Ureter (tissue), 1 donor: ENCODE data around the gene OR8K5. TPM values are rescaled to one million over a fixed set of nuclear protein-coding genes. Genes with fewer than 3 reads are reported as not detected.
"Not testable (repeated sequence)": the region's sequence is repeated elsewhere in the genome, so short reads cannot be mapped to it uniquely, and the experiment has no call there.

Experiments
- DNase-seq: peaks from one replicate; pipeline ENCODE4 v3.0.0-alpha.2; 2020; ENCODE audit warnings: low spot score
- total RNA-seq: library from RNA; stranded (reverse); gene quantifications from one replicate; pipeline ENCODE4 v1.2.4, GENCODE V29; 2023
- donor health status: DM: yes; HTN: yes; CAD: no.

The OR8K5 gene, protein sequence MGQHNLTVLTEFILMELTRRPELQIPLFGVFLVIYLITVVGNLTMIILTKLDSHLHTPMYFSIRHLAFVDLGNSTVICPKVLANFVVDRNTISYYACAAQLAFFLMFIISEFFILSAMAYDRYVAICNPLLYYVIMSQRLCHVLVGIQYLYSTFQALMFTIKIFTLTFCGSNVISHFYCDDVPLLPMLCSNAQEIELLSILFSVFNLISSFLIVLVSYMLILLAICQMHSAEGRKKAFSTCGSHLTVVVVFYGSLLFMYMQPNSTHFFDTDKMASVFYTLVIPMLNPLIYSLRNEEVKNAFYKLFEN
- total RNA-seq = not detected

DNA sequence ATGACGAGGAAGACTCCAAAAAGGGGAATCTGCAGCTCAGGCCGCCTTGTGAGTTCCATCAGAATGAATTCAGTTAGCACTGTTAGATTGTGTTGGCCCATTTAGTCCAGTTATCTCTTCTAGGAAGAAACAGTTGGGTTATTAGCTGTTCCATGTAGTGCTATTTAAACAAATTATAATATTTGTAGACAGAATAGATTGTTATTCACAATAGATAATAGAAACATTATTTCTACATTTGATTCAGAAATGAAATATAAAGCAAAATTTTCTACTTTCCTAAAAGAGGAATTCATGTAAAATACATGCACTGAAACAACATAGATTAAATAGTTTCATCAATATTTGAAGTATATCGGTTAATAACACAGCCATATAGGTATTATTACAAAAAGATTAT is at the start of gene OR8K5:
Gene OR8K5, minus strand, starts transcription at position 101 of the 400 bp plus-strand sequence. Its CDS starts 0 bp downstream, at position 101.
- no peak for DNase-seq

DNA sequence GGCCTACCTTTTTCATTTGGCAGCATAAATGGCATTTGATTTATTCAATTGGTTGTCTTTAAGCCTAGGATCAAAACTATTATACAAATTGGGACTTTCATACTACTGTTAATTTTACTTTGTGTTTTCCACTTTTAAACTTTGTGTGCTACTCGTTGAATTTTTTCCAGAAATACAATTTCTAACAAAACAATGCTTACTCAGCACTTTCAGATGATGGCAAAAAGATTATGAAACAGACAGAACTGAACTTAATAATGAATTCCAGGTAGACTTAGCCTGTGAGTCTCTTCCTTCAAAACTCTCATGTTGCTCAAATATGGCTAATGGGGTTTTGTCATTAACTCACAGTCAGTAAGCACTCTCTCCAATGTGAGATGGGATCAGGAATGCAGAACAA is 47.7 kb upstream of the OR8K5 start:
- DNase-seq = no peak

DNA sequence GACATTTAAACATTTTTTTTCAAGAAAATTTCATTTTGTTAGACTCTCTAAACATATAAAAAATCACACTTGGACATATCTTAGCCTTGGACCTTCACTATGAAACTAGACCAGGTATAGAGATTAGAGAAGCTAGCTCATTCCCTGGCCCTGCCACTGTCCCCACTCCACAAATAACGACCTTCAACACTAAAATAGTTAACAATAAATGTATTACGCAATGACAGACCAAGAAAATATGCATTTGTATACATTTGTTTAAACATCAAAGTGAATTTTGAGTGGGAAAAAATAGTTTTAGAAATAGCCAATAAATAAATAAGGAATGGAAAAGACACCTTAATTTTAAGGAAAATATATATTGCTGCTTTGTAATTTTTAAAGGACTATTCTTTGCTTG is 37.2 kb upstream of the OR8K5 start:
- DNase-seq = no peak

DNA sequence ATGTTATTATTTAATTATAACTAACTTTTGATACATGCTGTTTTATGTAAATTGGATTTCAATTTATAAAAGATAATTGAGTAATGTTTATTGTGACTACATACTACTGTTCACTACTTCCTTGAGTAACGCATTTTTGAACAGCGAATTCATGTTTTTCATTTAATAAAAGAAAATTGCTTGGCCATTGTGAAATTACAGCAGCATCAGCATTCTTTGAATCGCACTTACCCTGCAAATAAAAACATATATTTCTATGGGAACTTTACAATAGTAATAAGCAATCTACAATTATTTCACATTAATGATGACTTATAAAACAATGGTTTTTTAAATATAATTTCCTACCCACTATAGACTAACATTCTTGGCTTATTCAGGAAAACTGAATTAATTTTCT is 36.6 kb upstream of the OR8K5 start:
- DNase-seq = no peak

DNA sequence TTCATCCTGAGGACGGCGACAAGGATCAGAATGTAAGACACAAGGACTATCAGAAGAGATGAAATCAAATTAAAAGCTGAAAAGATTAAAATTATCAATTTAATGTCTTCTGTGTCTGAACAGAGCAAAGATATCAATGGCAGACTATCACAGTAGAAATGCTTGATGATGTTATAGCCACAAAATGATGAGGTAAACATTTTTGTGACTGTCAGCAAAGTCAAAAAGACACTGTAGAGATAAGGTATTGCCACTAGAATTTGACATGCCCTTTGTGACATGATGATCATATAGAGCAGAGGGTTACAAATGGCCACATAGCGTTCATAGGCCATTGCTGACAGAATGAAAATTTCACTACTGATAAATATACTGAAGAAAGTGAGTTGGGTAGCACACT is 28.5 kb upstream of the OR8K5 start:
- no peak for DNase-seq

DNA sequence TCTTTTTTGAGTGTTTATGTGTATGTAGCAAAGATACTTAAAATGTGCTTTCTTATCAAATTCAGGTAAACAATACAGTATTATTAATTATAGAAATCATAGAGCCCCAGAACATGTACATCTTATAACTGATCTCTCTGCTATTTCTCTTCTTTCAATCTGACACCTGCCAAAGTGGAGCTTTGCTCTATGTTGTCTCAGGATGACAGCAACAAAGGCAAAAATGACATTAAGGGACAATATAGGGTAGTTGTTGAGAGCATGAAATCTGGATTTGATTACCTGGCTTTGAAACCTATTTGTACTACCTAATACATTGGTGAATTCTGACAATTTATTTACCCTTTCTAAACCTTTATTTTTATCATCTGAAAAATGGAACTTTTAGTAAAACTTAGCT is 23.3 kb upstream of the OR8K5 start:
- DNase-seq = no peak

DNA sequence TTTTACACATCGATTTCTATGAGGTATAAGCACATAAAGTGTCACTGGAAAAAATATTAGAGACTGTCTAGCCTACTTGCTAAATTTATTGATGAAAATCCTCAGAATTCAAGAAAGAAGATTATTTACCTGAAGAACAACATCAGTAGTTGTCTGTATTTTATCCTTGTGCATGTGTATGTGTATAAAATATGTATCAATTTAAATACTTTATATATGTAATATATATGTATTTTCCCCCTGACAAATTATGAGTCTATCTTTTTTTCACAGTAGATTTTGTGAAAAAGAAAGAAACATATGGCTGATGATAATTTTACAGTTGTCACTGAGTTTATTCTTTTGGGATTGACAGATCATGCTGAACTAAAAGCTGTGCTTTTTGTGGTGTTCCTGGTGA is 16.2 kb upstream of the OR8K5 start, which contains the start of gene OR5J2:
Gene OR5J2, plus strand, starts transcription at position 301 of the 400 bp plus-strand sequence. Its CDS starts 0 bp downstream, at position 301.
- no peak for DNase-seq

DNA sequence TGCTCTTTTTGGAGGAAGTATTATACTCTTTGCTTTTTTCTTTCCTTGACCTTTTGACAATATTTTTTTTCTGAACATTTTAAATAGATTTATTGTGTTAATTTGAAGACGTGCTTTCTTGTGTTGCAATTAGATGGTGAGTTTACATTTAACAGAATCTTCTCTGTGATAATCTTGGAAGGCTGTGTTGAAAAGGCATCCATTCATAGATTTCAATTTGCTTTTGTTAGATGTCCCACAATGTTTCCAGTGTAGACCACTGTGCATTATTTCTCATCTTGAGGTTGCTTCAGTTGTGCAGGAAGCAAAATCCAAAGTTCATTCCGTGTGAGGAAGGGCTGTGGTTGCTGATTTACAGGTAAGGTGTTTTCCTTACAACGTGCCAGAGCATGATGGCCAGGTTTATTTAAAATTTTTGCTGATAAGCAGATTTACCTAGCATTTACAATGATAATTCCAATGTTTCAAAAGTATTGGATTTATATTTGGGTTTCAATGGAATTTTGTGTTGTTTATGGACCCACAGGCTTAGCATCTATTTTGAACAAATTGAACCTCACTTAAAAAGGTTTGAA is 12.2 kb upstream of the OR8K5 start:
- no peak for DNase-seq

DNA sequence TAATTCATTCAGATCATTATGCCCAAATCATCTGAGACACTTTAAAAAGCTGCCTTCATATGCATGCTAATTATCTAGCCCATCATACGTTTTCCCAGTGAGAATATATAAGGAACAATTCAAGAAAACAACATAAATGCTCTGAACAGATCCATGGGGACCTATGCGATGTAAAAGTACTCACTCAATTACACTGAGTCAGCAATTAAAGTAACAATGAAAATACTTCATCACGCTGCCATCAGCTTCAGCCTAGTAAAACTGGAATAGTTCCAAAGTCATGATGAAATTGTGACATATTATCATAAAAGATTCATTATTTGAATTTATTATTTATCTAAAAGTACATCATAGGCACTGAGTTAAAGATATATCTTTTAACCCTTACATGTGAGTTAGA is 3.7 kb upstream of the OR8K5 start:
- no peak for DNase-seq

DNA sequence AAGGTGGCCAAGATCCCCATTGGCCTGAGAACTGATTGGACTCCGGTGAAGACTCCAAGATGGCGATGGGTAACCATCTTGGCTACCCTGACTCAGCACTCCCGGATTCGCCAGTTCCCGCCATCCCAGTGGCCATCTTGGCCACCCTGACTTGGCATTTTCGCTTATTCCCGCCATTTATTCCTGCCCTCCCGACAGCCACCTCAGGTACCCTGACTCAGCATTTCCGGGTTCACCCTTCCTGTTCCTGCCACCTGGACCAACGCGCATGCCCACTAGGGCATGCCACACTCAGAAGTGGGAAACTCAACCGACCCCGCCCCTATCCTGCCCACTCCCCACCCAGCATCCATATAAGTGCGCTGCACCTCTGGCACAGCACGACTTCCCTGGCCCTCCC is 7.8 kb downstream of the OR8K5 start:
- no peak for DNase-seq

DNA sequence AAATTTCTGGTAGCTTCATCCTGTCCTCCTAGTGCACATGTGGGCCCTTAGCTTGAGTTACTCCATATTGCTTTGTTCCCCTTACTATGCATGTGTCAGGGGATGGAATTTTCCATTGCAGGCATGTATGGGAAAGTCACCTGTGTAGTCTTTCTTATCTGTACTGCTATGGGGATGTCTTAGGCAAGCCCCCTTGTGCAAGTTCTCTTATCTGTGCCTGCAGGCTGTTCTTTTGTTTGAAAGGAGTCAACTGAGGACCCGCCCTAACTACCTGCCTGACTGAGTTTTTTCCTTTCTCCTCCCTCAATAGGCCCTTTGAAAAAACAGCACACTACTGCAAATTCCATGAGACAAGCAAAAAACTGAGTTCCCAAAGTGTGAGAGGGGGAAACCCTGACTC is 8.7 kb downstream of the OR8K5 start:
- no peak for DNase-seq

DNA sequence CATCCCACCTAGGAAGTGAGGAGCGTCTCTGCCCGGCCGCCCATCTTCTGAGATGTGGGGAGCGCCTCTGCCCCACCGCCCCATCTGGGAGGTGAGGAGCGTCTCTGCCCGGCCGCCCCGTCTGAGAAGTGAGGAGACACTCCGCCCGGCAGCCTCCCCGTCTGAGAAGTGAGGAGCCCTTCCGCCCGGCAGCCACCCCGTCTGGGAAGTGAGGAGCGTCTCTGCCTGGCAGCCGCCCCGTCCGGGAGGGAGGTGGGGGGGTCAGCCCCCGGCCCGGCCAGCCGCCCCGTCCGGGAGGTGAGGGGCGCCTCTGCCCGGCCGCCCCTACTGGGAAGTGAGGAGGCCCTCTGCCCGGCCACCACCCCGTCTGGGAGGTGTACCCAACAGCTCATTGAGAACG is 16.4 kb downstream of the OR8K5 start:
- DNase-seq = not testable (repeated sequence)

DNA sequence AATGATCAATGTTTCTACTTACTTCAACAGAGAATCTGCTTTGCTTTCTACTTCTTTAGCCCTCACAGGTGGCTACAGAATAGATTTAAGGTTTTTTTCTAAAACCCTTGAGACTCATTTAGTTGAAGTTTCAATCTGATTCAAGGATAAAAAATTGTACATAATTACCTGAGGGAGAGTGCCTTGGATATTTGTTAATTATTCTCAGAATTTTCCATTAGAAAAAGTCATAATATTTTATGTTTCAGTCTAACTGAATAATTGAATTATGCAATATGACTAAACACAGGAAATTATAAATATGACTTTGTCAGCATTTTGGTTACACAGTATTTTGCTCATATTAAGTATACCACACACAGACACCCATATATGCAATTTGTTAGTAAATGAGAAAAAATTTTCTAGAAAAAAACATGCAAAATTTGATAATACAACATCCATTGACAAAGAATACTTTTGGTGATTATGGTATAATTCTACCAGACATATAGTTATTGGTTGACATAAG is 19.9 kb downstream of the OR8K5 start, which contains the start of gene OR8J3:
Gene OR8J3, minus strand, starts transcription at position 51 of the 511 bp plus-strand sequence. CDS start 2,483 bp downstream, outside the sequence.
- no peak for DNase-seq

DNA sequence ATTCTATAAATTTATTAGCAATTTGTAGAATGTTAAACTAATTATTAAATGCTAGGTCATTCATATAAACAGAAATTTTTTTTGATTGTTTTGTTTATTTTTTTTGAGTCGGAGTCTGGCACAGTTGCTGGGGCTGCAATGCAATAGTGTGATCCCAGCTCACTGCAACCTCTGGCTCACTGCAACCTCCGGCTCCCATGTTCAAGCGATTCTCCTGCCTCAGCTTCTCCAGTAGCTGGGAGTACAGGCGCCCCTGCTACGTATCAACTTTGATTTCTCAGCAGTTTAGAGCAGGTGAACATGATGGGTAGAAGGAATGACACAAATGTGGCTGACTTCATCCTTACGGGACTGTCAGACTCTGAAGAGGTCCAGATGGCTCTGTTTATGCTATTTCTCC is 38.0 kb downstream of the OR8K5 start, which contains the start of gene OR8H3:
Gene OR8H3, plus strand, starts transcription at position 301 of the 400 bp plus-strand sequence. Its CDS starts 0 bp downstream, at position 301.
- no peak for DNase-seq

Other genes starting within 250 kb of the OR8K5 start
- not detected for gene OR5W2, start 245.7 kb downstream of the OR8K5 start, total RNA-seq
- not detected for gene OR5I1, start 223.9 kb downstream of the OR8K5 start, total RNA-seq
- gene OR10AG1, start 190.4 kb downstream of the OR8K5 start, total RNA-seq = not detected
- gene OR5F1, start 165.7 kb downstream of the OR8K5 start, total RNA-seq = not detected
- not detected for gene OR5AS1, start 132.7 kb downstream of the OR8K5 start, total RNA-seq
- gene OR8I2, start 67.0 kb downstream of the OR8K5 start, total RNA-seq = not detected
- gene OR8H2, start 56.6 kb downstream of the OR8K5 start, total RNA-seq = not detected
- not detected for gene OR8H3, start 37.9 kb downstream of the OR8K5 start, total RNA-seq
- not detected for gene OR8J3, start 20.1 kb downstream of the OR8K5 start, total RNA-seq
- gene OR5J2, start 16.3 kb upstream of the OR8K5 start, total RNA-seq = not detected
- not detected for gene OR5T2, start 73.9 kb upstream of the OR8K5 start, total RNA-seq
- not detected for gene OR5T3, start 91.9 kb upstream of the OR8K5 start, total RNA-seq
- gene OR5T1, start 113.8 kb upstream of the OR8K5 start, total RNA-seq = not detected
- gene OR8H1, start 131.9 kb upstream of the OR8K5 start, total RNA-seq = not detected
- not detected for gene OR8K3, start 154.8 kb upstream of the OR8K5 start, total RNA-seq
- gene OR8K1, start 185.7 kb upstream of the OR8K5 start, total RNA-seq = not detected
- gene OR8J1, start 194.0 kb upstream of the OR8K5 start, total RNA-seq = not detected
- gene OR8U1, start 215.3 kb upstream of the OR8K5 start, total RNA-seq = not detected